ENCODE results near the gene WDFY1.
"Not testable (repeated sequence)": the region's sequence is repeated elsewhere in the genome, so short reads cannot be mapped to it uniquely, and the experiment has no call there.

The WDFY1 gene

DNA sequence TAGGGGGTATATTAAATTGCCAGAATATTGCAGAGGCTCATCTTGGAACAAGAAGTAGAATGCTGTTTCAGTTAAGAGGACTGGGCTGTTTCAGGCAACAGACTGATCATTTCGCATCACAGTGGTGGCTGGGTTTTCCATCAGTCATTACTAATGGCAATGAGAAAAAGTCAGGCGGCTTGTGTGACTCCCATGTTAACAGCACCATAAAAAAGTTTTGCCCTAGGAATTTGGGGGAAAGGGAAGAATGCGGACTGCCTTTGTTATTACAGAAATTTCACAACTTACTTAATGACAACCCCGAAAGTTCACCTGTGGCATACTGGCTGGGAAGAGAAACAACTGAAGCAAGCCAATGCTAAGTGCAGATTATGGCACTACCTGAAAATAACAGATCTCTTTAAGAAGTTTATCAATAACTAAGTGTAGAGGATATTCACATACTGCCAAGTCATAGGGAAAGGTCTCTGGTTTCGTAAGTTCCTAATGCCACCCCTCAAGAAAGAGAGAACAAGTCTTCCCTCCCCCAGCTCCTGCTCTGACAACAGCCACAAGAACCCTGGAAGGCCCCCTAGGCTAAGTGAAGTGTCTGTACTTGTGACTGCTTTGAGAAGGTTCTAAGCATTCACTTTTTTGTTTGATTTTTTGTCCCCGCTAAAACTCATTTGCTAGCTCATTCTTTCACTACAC, 67.3 kb downstream of the WDFY1 start:
- DNase-seq (ENCODE audit: extremely low read depth, low read depth): no peak
- no peak overlapping the region for H3K4me3 ChIP-seq (replicated peaks; ENCODE audit: low read depth, low read length)

DNA sequence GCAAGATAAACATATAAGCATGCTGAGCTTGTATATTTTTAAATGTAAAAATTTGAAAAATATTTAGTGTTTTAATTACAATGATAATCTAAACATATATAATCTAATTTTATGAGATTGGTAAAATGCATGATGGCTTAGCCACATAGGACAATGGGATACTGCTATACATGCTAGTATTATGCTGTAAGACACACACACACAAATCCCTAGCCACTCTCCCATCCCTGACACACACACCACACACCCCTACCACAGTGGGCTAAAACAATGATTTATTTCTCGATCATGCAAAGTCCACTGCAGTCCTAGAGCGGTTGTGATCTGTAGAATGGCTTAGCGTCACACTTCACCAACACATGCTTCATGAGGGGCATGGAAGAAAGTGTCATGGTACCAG, 71.5 kb downstream of the WDFY1 start:
- no peak for TF ChIP-seq CTCF (IDR thresholded peaks at IDR 0.05; ENCODE audit: low read depth, low read length, missing control alignments)
- no peak overlapping the region for H3K4me3 ChIP-seq (replicated peaks; ENCODE audit: low read depth, low read length)

More for the DNA sequence above, 67.3 kb downstream of the WDFY1 start:
- TF ChIP-seq CTCF (IDR thresholded peaks at IDR 0.05; ENCODE audit: low read depth, low read length, missing control alignments): no peak

DNA sequence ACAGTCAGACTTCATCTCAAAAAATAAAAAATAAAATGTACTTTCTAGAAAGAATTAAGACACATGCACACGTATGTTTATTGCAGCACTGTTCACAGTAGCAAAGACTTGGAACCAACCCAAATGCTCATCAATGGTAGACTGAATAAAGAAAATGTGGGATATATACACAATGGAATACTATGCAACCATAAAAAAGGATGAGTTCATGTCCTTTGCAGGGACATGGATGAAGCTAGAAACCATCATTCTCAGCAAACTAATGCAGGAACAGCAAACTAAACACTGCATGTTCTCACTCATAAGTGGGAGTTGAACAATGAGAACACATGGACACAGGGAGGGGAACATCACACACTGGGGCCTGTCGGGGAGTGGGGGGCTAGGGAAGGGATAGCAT, 72.4 kb downstream of the WDFY1 start:
- not testable (repeated sequence) for DNase-seq (ENCODE audit: extremely low read depth, low read depth); H3K4me3 ChIP-seq (replicated peaks; ENCODE audit: low read depth, low read length)

More for the DNA sequence above, 71.5 kb downstream of the WDFY1 start:
- DNase-seq (ENCODE audit: extremely low read depth, low read depth): no peak

- not testable (repeated sequence) for H3K4me3 ChIP-seq (replicated peaks; ENCODE audit: low read depth, low read length); DNase-seq (ENCODE audit: extremely low read depth, low read depth)
These were observed 73.5 kb downstream of the WDFY1 start for GRCh38 chr2:223871661-223872060.

DNA sequence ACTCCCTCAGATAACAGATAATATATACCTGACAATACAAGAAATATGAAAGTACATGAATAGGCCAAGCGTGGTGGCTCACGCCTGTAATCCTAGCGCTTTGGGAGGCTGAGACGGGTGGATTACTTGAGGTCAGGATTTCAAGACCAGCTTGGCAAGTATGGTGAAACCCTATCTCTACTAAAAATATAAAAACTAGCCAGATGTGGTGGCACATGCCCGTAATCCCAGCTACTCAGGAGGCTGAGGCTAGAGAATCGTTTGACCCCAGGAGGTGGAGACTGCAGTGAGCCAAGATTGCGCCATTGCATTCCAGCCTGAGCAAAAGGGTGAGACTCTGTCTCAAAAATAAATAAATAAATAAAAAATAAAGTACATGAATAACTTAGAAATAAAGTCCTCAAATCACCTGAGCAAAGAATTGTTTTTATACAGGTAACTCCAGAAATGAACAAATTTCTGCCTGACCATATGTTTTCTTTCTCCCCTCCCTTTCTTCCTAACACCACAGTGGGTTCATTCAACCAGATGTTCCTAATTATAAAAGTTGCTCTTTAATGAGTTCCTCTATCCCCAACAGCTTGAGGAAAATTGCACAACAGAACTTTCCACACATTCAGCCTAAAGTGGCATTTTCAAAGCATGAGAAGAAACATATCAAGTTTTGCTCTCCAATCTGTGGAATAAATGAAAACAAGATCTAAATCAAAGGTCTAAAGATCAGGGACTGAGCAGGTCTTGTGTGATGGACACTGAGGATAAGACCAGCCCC, 74.1 kb downstream of the WDFY1 start:
- no peak for DNase-seq (ENCODE audit: extremely low read depth, low read depth)
- no peak for TF ChIP-seq CTCF (IDR thresholded peaks at IDR 0.05; ENCODE audit: low read depth, low read length, missing control alignments)
- H3K4me3 ChIP-seq (replicated peaks; ENCODE audit: low read depth, low read length): no peak overlapping the region

- H3K4me3 ChIP-seq (replicated peaks; ENCODE audit: low read depth, low read length): no peak overlapping the region
- no peak for TF ChIP-seq CTCF (IDR thresholded peaks at IDR 0.05; ENCODE audit: low read depth, low read length, missing control alignments)
- DNase-seq (ENCODE audit: extremely low read depth, low read depth): no peak
These were observed 77.1 kb downstream of the WDFY1 start for GRCh38 chr2:223868005-223868404.

GRCh38 chr2:223865907-223866508, 79.1 kb downstream of the WDFY1 start:
- no peak for TF ChIP-seq CTCF (IDR thresholded peaks at IDR 0.05; ENCODE audit: low read depth, low read length, missing control alignments)
- DNase-seq (ENCODE audit: extremely low read depth, low read depth): no peak
- no peak overlapping the region for H3K4me3 ChIP-seq (replicated peaks; ENCODE audit: low read depth, low read length)

Data from HFF-Myc (cell line).